A549 treated with AZD9567 at 1 μM for 4 hours (cell line): ENCODE data around the gene KRTAP3-2. TPM values are rescaled to one million over a fixed set of nuclear protein-coding genes. Genes with fewer than 3 reads are reported as not detected.

Experiments used
- total RNA-seq: library from RNA; stranded (reverse); fragments of 200-300 nt; extraction: Qiagen RNA extraction; gene quantifications from 5 replicates; pipeline ENCODE4 v1.2.3, GENCODE V29; 2022; ENCODE audit not compliant: insufficient read depth

KRTAP3-2 gene
- 0.16 to 3.6 TPM (median 0.25 TPM) in 5 replicates for total RNA-seq

GRCh38 chr17:40999563-40999962 lies at the start of gene KRTAP3-2:
KRTAP3-2 (minus strand) TSS chr17:40999906; CDS start chr17:40999853, 53 bp downstream.

GRCh38 chr17:41046735-41047465 lies 47.2 kb upstream of the KRTAP3-2 start, which contains the start of gene KRTAP2-1:
KRTAP2-1 (minus strand) TSS chr17:41047316; CDS start chr17:41047267, 49 bp downstream.

GRCh38 chr17:41040783-41041571 lies 41.3 kb upstream of the KRTAP3-2 start, which contains the start of gene KRTAP1-1:
KRTAP1-1 (minus strand) TSS chr17:41041450; CDS start chr17:41041397, 53 bp downstream.

GRCh38 chr17:41034346-41034935 lies 34.7 kb upstream of the KRTAP3-2 start, which contains the start of gene KRTAP1-3:
KRTAP1-3 (minus strand) TSS chr17:41034874; CDS start chr17:41034821, 53 bp downstream.

GRCh38 chr17:41029633-41030245 lies 30.0 kb upstream of the KRTAP3-2 start, which contains the start of gene KRTAP1-4:
KRTAP1-4 (minus strand) TSS chr17:41030195; CDS start chr17:41030078, 117 bp downstream.

GRCh38 chr17:41026715-41027471 lies 27.2 kb upstream of the KRTAP3-2 start, which contains the start of gene KRTAP1-5:
KRTAP1-5 (minus strand) TSS chr17:41027208; CDS start chr17:41027155, 53 bp downstream.

GRCh38 chr17:41008811-41009210 lies 9.1 kb upstream of the KRTAP3-2 start, which contains the start of gene KRTAP3-1:
KRTAP3-1 (minus strand) TSS chr17:41009128; CDS start chr17:41009074, 54 bp downstream.

GRCh38 chr17:40993839-40994238 lies 5.9 kb downstream of the KRTAP3-2 start, which contains the start of gene KRTAP3-3:
KRTAP3-3 (minus strand) TSS chr17:40994164; CDS start chr17:40994097, 67 bp downstream.

GRCh38 chr17:40984226-40984625 lies 15.5 kb downstream of the KRTAP3-2 start, which contains the start of gene KRT40:
KRT40 (minus strand) TSS chr17:40984326; CDS start chr17:40984273, 53 bp downstream.

GRCh38 chr17:40966848-40967247 lies 32.9 kb downstream of the KRTAP3-2 start, which contains the start of gene KRT39:
KRT39 (minus strand) TSS chr17:40966948; CDS start chr17:40966856, 92 bp downstream.

Other genes with a start within 250 kb of the KRTAP3-2 start
- gene KRT25, start 244.6 kb downstream of the KRTAP3-2 start, total RNA-seq, result not detected in 5 replicates
- not detected in 5 replicates for gene KRT26, start 227.7 kb downstream of the KRTAP3-2 start, total RNA-seq
- gene KRT27, start 217.4 kb downstream of the KRTAP3-2 start, total RNA-seq, result 0.12 TPM in 1 of 5 replicates, not detected in the others
- gene KRT28, start 199.9 kb downstream of the KRTAP3-2 start, total RNA-seq, result not detected in 5 replicates
- gene KRT10, start 177.3 kb downstream of the KRTAP3-2 start, total RNA-seq, result 51.8 to 115 TPM (median 108 TPM) in 5 replicates
- gene KRT12, start 132.7 kb downstream of the KRTAP3-2 start, total RNA-seq, result not detected in 5 replicates
- gene KRT20, start 114.7 kb downstream of the KRTAP3-2 start, total RNA-seq, result 0.23 to 0.42 TPM (median 0.35 TPM) in 4 of 5 replicates, not detected in the other
- gene KRT23, start 62.3 kb downstream of the KRTAP3-2 start, total RNA-seq, result 0.07 to 0.26 TPM (median 0.07 TPM) in 3 of 5 replicates, not detected in the others
- not detected in 5 replicates for gene KRT39, start 33.0 kb downstream of the KRTAP3-2 start, total RNA-seq
- gene KRT40, start 15.6 kb downstream of the KRTAP3-2 start, total RNA-seq, result not detected in 5 replicates
- not detected in 5 replicates for gene KRTAP3-3, start 5.7 kb downstream of the KRTAP3-2 start, total RNA-seq
- gene KRTAP3-1, start 9.2 kb upstream of the KRTAP3-2 start, total RNA-seq, result not detected in 5 replicates
- not detected in 5 replicates for gene KRTAP1-5, start 27.3 kb upstream of the KRTAP3-2 start, total RNA-seq
- not detected in 5 replicates for gene KRTAP1-4, start 30.3 kb upstream of the KRTAP3-2 start, total RNA-seq
- not detected in 5 replicates for gene KRTAP1-3, start 35.0 kb upstream of the KRTAP3-2 start, total RNA-seq
- gene KRTAP1-1, start 41.5 kb upstream of the KRTAP3-2 start, total RNA-seq, result not detected in 5 replicates
- not detected in 5 replicates for gene KRTAP2-1, start 47.4 kb upstream of the KRTAP3-2 start, total RNA-seq
- gene KRTAP2-2, start 55.3 kb upstream of the KRTAP3-2 start, total RNA-seq, result not detected in 5 replicates
- 0.09 to 0.19 TPM (median 0.17 TPM) in 4 of 5 replicates, not detected in the other for gene KRTAP2-3, start 60.2 kb upstream of the KRTAP3-2 start, total RNA-seq
- not detected in 5 replicates for gene KRTAP2-4, start 66.0 kb upstream of the KRTAP3-2 start, total RNA-seq
- gene KRTAP4-7, start 84.2 kb upstream of the KRTAP3-2 start, total RNA-seq, result not detected in 5 replicates
- not detected in 5 replicates for gene KRTAP4-8, start 98.2 kb upstream of the KRTAP3-2 start, total RNA-seq
- gene KRTAP4-16, start 102.3 kb upstream of the KRTAP3-2 start, total RNA-seq, result not detected in 5 replicates
- not detected in 5 replicates for gene KRTAP4-9, start 105.5 kb upstream of the KRTAP3-2 start, total RNA-seq
- gene KRTAP4-11, start 118.5 kb upstream of the KRTAP3-2 start, total RNA-seq, result not detected in 5 replicates
- gene KRTAP4-12, start 124.3 kb upstream of the KRTAP3-2 start, total RNA-seq, result not detected in 5 replicates
- gene KRTAP4-6, start 140.6 kb upstream of the KRTAP3-2 start, total RNA-seq, result not detected in 5 replicates
- not detected in 5 replicates for gene KRTAP4-5, start 149.9 kb upstream of the KRTAP3-2 start, total RNA-seq
- gene KRTAP4-4, start 160.8 kb upstream of the KRTAP3-2 start, total RNA-seq, result 0.07 TPM in 1 of 5 replicates, not detected in the others
- gene KRTAP4-3, start 168.3 kb upstream of the KRTAP3-2 start, total RNA-seq, result not detected in 5 replicates
- not detected in 5 replicates for gene KRTAP4-2, start 178.3 kb upstream of the KRTAP3-2 start, total RNA-seq
- gene KRTAP4-1, start 185.0 kb upstream of the KRTAP3-2 start, total RNA-seq, result not detected in 5 replicates
- gene KRTAP9-1, start 190.0 kb upstream of the KRTAP3-2 start, total RNA-seq, result not detected in 5 replicates
- gene KRTAP9-2, start 226.7 kb upstream of the KRTAP3-2 start, total RNA-seq, result not detected in 5 replicates
- not detected in 5 replicates for gene KRTAP9-3, start 232.5 kb upstream of the KRTAP3-2 start, total RNA-seq
- not detected in 5 replicates for gene KRTAP9-8, start 238.1 kb upstream of the KRTAP3-2 start, total RNA-seq
- not detected in 5 replicates for gene KRTAP9-4, start 249.8 kb upstream of the KRTAP3-2 start, total RNA-seq